ENCODE results near the gene MAPK8IP2.
"Not testable (repeated sequence)": the region's sequence is repeated elsewhere in the genome, so short reads cannot be mapped to it uniquely, and the experiment has no call there.

MAPK8IP2 gene

GRCh38 chr22:50600967-50601668 is 525 bp downstream of the MAPK8IP2 start:
- DNase-seq = no peak

- no peak for DNase-seq
Observed at GRCh38 chr22:50601669-50602337, 1.2 kb downstream of the MAPK8IP2 start.

GRCh38 chr22:50602338-50602700 is 1.7 kb downstream of the MAPK8IP2 start:
- no peak for DNase-seq

GRCh38 chr22:50603511-50604255 is 3.1 kb downstream of the MAPK8IP2 start:
- DNase-seq = no peak

GRCh38 chr22:50604256-50605001 is 3.8 kb downstream of the MAPK8IP2 start:
- no peak for DNase-seq

- DNase-seq = no peak
Observed at GRCh38 chr22:50605002-50605612, 4.5 kb downstream of the MAPK8IP2 start.

GRCh38 chr22:50605613-50606074 is 5.1 kb downstream of the MAPK8IP2 start:
- no peak for DNase-seq

- DNase-seq = no peak
Observed at GRCh38 chr22:50606165-50606945, 5.8 kb downstream of the MAPK8IP2 start.

- no peak for DNase-seq
Observed at GRCh38 chr22:50606946-50607658, 6.5 kb downstream of the MAPK8IP2 start.

- DNase-seq = no peak
Observed at GRCh38 chr22:50607659-50608020, 7.0 kb downstream of the MAPK8IP2 start.

GRCh38 chr22:50608058-50608840 is 7.7 kb downstream of the MAPK8IP2 start:
- DNase-seq = not testable (repeated sequence)

GRCh38 chr22:50608996-50609395 is 8.4 kb downstream of the MAPK8IP2 start:
- no peak for DNase-seq

- DNase-seq = no peak
Observed at GRCh38 chr22:50609599-50609998, 9.0 kb downstream of the MAPK8IP2 start.

- no peak for DNase-seq
Observed at GRCh38 chr22:50610041-50610451, 9.5 kb downstream of the MAPK8IP2 start.

- DNase-seq = no peak
Observed at GRCh38 chr22:50610581-50610980, 10.0 kb downstream of the MAPK8IP2 start.

GRCh38 chr22:50611341-50612060 is 10.9 kb downstream of the MAPK8IP2 start:
- no peak for DNase-seq

- no peak for DNase-seq
Observed at GRCh38 chr22:50612168-50612527, 11.6 kb downstream of the MAPK8IP2 start.

- DNase-seq = no peak
Observed at GRCh38 chr22:50612528-50613221, 12.1 kb downstream of the MAPK8IP2 start.
